Panc1 (cell line): ENCODE results near the gene DNAJB7. TPM values are rescaled to one million over a fixed set of nuclear protein-coding genes. Genes with fewer than 3 reads are reported as not detected.

Experiments
- ATAC-seq: fragments of 200-7000 bp; cut with Tn5 transposase; 2 replicates; pipeline ENCODE4 v1.9.1; 2020; ENCODE audit warnings: mild to moderate bottlenecking, moderate library complexity
- BruUV-seq: library from RNA; stranded (reverse); fragments of 400-500 nt; replicated peaks from 2 replicates; lab custom pipeline; 2021; lab: Mats Ljungman, UMichigan
- CTCF ChIA-PET: fragments of 300-600 bp; sonication (Branson Sonifier 250); formaldehyde crosslinking; loops from one replicate; lab custom pipeline; 2022; ENCODE audit warnings: antibody characterized with exemption; lab: Charles Lee
- POLR2A ChIA-PET: fragments of 300-600 bp; sonication (Branson Sonifier 250); formaldehyde crosslinking; loops from one replicate; lab custom pipeline; 2022; ENCODE audit warnings: antibody characterized with exemption; lab: Charles Lee
- DNase-seq: peaks from one replicate; pipeline ENCODE4 v3.0.0-alpha.2; 2010; ENCODE audit warnings: low read depth, low spot score
- H3K27ac ChIP-seq: 2 replicates; pipeline ENCODE4 v1.5.1; 2011; ENCODE audit warnings: mild to moderate bottlenecking, low read length, inconsistent platforms
- H3K27me3 ChIP-seq: fragments of 200-500 bp; sonication (Bioruptor generic); 2 replicates; pipeline ENCODE4 v1.6.0; 2014; ENCODE audit warnings: low read length, inconsistent platforms; ENCODE audit not compliant: control insufficient read depth, insufficient read depth
- H3K36me3 ChIP-seq: fragments of 200-500 bp; sonication (Bioruptor generic); 2 replicates; pipeline ENCODE4 v1.5.1; 2014; ENCODE audit warnings: inconsistent platforms, mild to moderate bottlenecking, low read length, moderate library complexity; ENCODE audit not compliant: control insufficient read depth, insufficient read depth
- H3K4me1 ChIP-seq: 2 replicates; pipeline ENCODE4 v1.5.1; 2011; ENCODE audit warnings: inconsistent platforms, mild to moderate bottlenecking, low read length, moderate library complexity; ENCODE audit not compliant: control insufficient read depth, insufficient read depth
- H3K4me3 ChIP-seq, 2 experiments: 2 replicates each; pipeline ENCODE4 v1.5.1; 2011 to 2012; ENCODE audit warnings: low read depth in 2 of 2, low read length in 2 of 2, mild to moderate bottlenecking in 2 of 2, inconsistent platforms in 1 of 2, moderate library complexity in 1 of 2
- H3K9me3 ChIP-seq: fragments of 200-500 bp; sonication (Bioruptor generic); 2 replicates; pipeline ENCODE4 v1.5.1; 2014; ENCODE audit warnings: low read depth, mild to moderate bottlenecking, inconsistent platforms, low read length, moderate library complexity; ENCODE audit not compliant: control insufficient read depth, insufficient read depth
- POLR2AphosphoS5 ChIP-seq: IDR thresholded peaks from 2 replicates; pipeline ENCODE4 v1.6.1; 2012; ENCODE audit warnings: mild to moderate bottlenecking, low read depth, low read length, moderate library complexity
- SIN3A ChIP-seq: IDR thresholded peaks from 2 replicates; pipeline ENCODE4 v1.6.1; 2012; ENCODE audit warnings: low read depth, mild to moderate bottlenecking, low read length, moderate library complexity, borderline replicate concordance; ENCODE audit not compliant: insufficient read depth
- TCF7L2 ChIP-seq: IDR thresholded peaks from 2 replicates; pipeline ENCODE4 v1.6.1; 2011; ENCODE audit warnings: mild to moderate bottlenecking, low read depth, low read length, inconsistent platforms
- in situ Hi-C: cut with HindIII; loops from 2 replicates; pipeline ENCODE4 v1.10.0; 2016; ENCODE audit warnings: low sequenced_read_pairs, low pct_unique_long_range_greater_than_20kb
- intact Hi-C: fragments of 100-400 bp; cut with micrococcal nuclease; formaldehyde crosslinking; loops from one replicate; pipeline ENCODE4 v1.10.0; 2022; ENCODE audit not compliant: unreplicated experiment
- total RNA-seq: library from RNA; stranded (reverse); gene quantifications from one replicate; pipeline ENCODE4 v1.2.1, GENCODE V29; 2021; ENCODE audit not compliant: unreplicated experiment
- TF ChIP-seq, protein P1 (sequence below): fragments of 450-650 bp; IDR thresholded peaks from 2 replicates; pipeline ENCODE4 v1.5.1; 2017; ENCODE audit warnings: mild to moderate bottlenecking

DNAJB7 gene
- total RNA-seq, 1 experiment from 2014 or later = not detected

DNA sequence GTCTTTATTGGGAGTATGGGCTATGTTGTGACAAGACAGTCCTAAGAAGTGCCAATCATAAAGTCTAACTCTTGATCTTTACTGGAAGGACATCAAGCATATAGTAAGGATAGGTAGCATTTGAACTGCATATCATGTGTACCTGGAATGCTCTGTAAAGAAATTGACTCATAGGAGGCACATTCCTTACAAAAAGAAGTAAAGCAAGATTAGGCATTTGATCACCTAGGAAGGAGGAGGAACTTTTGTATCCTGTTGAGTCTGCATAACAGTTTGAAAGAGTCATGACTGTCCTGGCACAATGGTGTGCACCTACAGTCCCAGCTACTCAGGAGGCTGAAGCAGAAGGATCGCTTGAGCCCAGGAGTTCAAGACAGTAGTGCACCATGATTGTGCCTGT, 42.2 kb upstream of the DNAJB7 start:
- intact Hi-C loops = no loop called here
- H3K36me3 ChIP-seq = no peaks in the 10 kb centered on the region
- TF ChIP-seq, protein P1, sequence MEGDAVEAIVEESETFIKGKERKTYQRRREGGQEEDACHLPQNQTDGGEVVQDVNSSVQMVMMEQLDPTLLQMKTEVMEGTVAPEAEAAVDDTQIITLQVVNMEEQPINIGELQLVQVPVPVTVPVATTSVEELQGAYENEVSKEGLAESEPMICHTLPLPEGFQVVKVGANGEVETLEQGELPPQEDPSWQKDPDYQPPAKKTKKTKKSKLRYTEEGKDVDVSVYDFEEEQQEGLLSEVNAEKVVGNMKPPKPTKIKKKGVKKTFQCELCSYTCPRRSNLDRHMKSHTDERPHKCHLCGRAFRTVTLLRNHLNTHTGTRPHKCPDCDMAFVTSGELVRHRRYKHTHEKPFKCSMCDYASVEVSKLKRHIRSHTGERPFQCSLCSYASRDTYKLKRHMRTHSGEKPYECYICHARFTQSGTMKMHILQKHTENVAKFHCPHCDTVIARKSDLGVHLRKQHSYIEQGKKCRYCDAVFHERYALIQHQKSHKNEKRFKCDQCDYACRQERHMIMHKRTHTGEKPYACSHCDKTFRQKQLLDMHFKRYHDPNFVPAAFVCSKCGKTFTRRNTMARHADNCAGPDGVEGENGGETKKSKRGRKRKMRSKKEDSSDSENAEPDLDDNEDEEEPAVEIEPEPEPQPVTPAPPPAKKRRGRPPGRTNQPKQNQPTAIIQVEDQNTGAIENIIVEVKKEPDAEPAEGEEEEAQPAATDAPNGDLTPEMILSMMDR = no peak
- TF ChIP-seq POLR2AphosphoS5 = no peak
- ChIA-PET POLR2A (no interaction called here), CTCF (no interaction called here)
- no peaks in the 10 kb centered on the region for H3K9me3 ChIP-seq
- H3K4me1 ChIP-seq = no peaks in the 10 kb centered on the region
- TSS peak; percentile 40 for BruUV-seq
- in situ Hi-C loops = no loop called here
- DNase-seq (no peak), ATAC-seq (no peak)
- H3K27me3 ChIP-seq = no peaks in the 10 kb centered on the region
- no peak overlapping the region for H3K27ac ChIP-seq
- no peak overlapping the region for H3K4me3 ChIP-seq

DNA sequence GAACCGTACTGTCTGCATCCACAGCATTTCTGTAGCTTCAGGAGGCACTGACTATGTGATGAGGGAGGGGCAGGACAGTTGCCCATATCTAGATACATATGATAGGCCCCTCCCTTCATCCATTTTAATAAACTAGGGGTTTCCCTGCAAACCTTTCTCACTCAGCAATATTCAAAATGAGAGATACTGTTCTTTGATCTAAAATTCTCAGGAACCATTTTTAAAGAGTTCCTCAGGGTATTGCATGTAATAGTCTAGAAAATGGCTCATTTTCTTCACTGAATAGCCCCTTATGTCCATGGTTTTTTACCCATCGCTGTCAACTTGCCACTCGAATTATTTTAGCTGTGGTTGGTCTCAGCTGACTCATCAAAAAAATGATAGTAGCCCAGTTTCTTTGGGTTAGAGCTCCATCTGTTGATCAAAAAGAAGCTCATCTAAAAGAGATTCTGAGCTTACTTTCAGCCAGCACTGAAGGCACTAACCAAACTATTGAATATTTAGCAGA, 37.0 kb upstream of the DNAJB7 start:
- Histone ChIP-seq H3K9me3 (no peaks in the 10 kb centered on the region), H3K27me3 (no peaks in the 10 kb centered on the region), H3K4me3 (no peak overlapping the region), H3K27ac (no peak overlapping the region), H3K36me3 (no peaks in the 10 kb centered on the region), H3K4me1 (peaks cover 4% of the 10 kb centered on the region; the same call in 1 of the 2 replicates)
- intact Hi-C loops (no loop called here), in situ Hi-C loops (no loop called here)
- ChIA-PET POLR2A (interaction anchor here (0.7 kb wide), 1 partner anchor 41 kb away, joined by 3 read pairs; no protein-coding TSS in a partner anchor), CTCF (interaction anchor here (1.4 kb wide), 1 partner anchor 216 kb away, joined by 4 read pairs; no protein-coding TSS in a partner anchor)
- BruUV-seq = no TSS peak
- ATAC-seq (peak; percentile 48; the same call in 1 of the 2 replicates), DNase-seq (no peak)
- TF ChIP-seq, protein P1 = peak; percentile 57
- TF ChIP-seq POLR2AphosphoS5 = no peak

DNA sequence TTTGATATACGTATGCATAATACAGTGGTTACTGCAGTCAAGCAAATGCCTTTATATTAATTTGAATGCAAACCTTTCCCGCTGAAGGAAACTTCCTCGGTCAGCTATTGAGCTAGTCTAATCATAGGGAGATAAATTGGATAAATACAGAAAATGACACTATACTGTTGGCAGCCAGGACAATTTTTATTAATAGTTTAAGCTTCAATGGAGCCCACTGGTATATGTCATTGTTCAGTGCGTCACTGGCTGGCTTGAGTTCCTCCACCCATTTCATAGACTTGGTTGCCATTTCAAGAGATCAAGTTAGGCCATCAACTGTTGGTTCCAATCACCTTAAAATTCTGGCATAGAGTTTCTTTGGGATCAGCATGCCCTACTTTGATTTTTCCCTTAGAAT, 32.5 kb upstream of the DNAJB7 start:
- no peaks in the 10 kb centered on the region for H3K9me3 ChIP-seq
- in situ Hi-C loops = no loop called here
- no peak overlapping the region for H3K4me3 ChIP-seq
- intact Hi-C loops = no loop called here
- no TSS peak for BruUV-seq
- H3K27me3 ChIP-seq = no peaks in the 10 kb centered on the region
- TF ChIP-seq SIN3A = no peak
- no peak for TF ChIP-seq TCF7L2
- ChIA-PET CTCF (interaction anchor here (0.6 kb wide), 1 partner anchor 74 kb away, joined by 5 read pairs; no protein-coding TSS in a partner anchor), POLR2A (no interaction called here)
- ATAC-seq = no peak
- no peaks in the 10 kb centered on the region for H3K36me3 ChIP-seq
- H3K27ac ChIP-seq = no peak overlapping the region
- no peak for DNase-seq
- H3K4me1 ChIP-seq = peaks cover 4% of the 10 kb centered on the region; the same call in 1 of the 2 replicates
